Endodermal cell (in vitro differentiated cells): ENCODE measurements around the gene GGN. TPM values are rescaled to one million over a fixed set of nuclear protein-coding genes. Genes with fewer than 3 reads are reported as not detected.
"Not testable (repeated sequence)": the region's sequence is repeated elsewhere in the genome, so short reads cannot be mapped to it uniquely, and the experiment has no call there.

Experiments used
- DNase-seq: peaks from one replicate; pipeline ENCODE4 v3.0.0-alpha.2; 2017
- H3K27ac ChIP-seq: 2 replicates; pipeline ENCODE4 v1.5.1; 2013; ENCODE audit warnings: mild to moderate bottlenecking, low read depth, low read length, moderate library complexity
- H3K27me3 ChIP-seq: 2 replicates; pipeline ENCODE4 v1.6.1; 2013; ENCODE audit warnings: mild to moderate bottlenecking, low read length, moderate library complexity; ENCODE audit not compliant: insufficient read depth, control insufficient read depth, poor library complexity, severe bottlenecking
- H3K36me3 ChIP-seq: 2 replicates; pipeline ENCODE4 v1.7.0; 2013; ENCODE audit warnings: mild to moderate bottlenecking, low read length, moderate library complexity; ENCODE audit not compliant: control insufficient read depth, insufficient read depth
- H3K4me1 ChIP-seq: one replicate; pipeline ENCODE4 v1.7.0; 2013; ENCODE audit warnings: low read length; ENCODE audit not compliant: control insufficient read depth, insufficient read depth
- H3K4me3 ChIP-seq: 2 replicates; pipeline ENCODE4 v1.5.1; 2013; ENCODE audit warnings: mild to moderate bottlenecking, low read length, moderate library complexity
- H3K9ac ChIP-seq: 2 replicates; pipeline ENCODE4 v1.6.1; 2013; ENCODE audit warnings: mild to moderate bottlenecking, low read length, moderate library complexity; ENCODE audit not compliant: poor library complexity, severe bottlenecking; ENCODE audit errors: extremely low read depth
- H3K9me3 ChIP-seq: 2 replicates; pipeline ENCODE4 v1.6.1; 2013; ENCODE audit warnings: mild to moderate bottlenecking, low read length, moderate library complexity; ENCODE audit not compliant: control insufficient read depth
- H3K27ac Mint-ChIP-seq: 2 replicates; pipeline ENCODE4 v1.8.0; 2020; ENCODE audit warnings: mixed read lengths
- H3K27me3 Mint-ChIP-seq: 2 replicates; pipeline ENCODE4 v1.8.0; 2021; ENCODE audit warnings: mild to moderate bottlenecking, mixed read lengths; ENCODE audit not compliant: insufficient read depth
- H3K36me3 Mint-ChIP-seq: 2 replicates; pipeline ENCODE4 v1.8.0; 2020; ENCODE audit warnings: low read depth, mixed read lengths
- H3K4me1 Mint-ChIP-seq: 2 replicates; pipeline ENCODE4 v1.8.0; 2020; ENCODE audit warnings: mixed read lengths
- H3K4me3 Mint-ChIP-seq: 2 replicates; pipeline ENCODE4 v1.8.0; 2020; ENCODE audit warnings: mild to moderate bottlenecking, moderate library complexity, mixed read lengths
- H3K9me3 Mint-ChIP-seq: 2 replicates; pipeline ENCODE4 v1.8.0; 2020; ENCODE audit warnings: mild to moderate bottlenecking, mixed read lengths
- WGBS, 2 experiments: methylation state at CpG; one replicate each; pipeline versions ENCODE4 v1.1.5 to v1.1.7; 2013; ENCODE audit warnings: missing lambda C conversion rate in 2 of 2, mixed read lengths in 1 of 2; ENCODE audit not compliant: insufficient coverage in 1 of 2, insufficient read length in 1 of 2; 5-methylcytosine and 5-hydroxymethylcytosine counted together
- total RNA-seq, 2 donors: library from RNA; stranded (reverse); fragmentation: NEBNext Ultra II Directional in 1 of 2; extraction: Animal tissue kit (Norgen Biotek cat#: 25700) in 1 of 2; gene quantifications; 2 replicates in 1 of 2; 3 replicates in 1 of 2; pipeline ENCODE4 v1.2.1, GENCODE V29; 2021
- TF ChIP-seq, protein P1 (sequence below): fragments of 200-600 bp; sonication (generic); conservative IDR thresholded peaks from 2 replicates; pipeline ENCODE4 v1.5.0; 2021; ENCODE audit warnings: antibody characterized with exemption, mild to moderate bottlenecking

The GGN gene
- total RNA-seq, 2 donors from 2014 or later = 0.99 to 2.1 TPM

DNA sequence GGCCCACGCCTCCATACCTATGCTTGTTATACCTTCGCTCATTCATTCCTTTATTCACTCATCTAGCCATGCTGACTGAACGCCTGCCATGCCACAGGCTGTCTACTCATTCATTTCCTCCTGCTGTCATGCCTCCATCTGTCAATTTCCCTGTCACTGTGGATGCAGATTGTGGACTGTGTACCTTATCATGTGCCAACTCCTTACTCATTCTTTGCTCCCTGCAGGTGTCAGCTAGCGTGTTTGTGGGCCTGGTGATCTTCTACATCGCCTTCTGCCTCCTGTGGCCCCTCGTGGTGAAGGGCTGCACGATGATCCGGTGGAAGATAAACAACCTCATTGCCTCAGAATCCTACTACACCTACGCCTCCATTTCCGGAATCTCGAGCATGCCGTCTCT, 17.5 kb downstream of the GGN start:
- DNase-seq = no peak
- no peaks in the 10 kb centered on the region for H3K4me1 ChIP-seq
- no peak overlapping the region for H3K4me3 Mint-ChIP-seq
- peaks cover 16% of the 10 kb centered on the region for H3K27me3 ChIP-seq
- peaks cover 41% of the 10 kb centered on the region for H3K27me3 Mint-ChIP-seq
- H3K27ac ChIP-seq = no peak overlapping the region
- H3K4me1 Mint-ChIP-seq = peaks cover 2% of the 10 kb centered on the region
- H3K36me3 ChIP-seq = no peaks in the 10 kb centered on the region
- no peaks in the 10 kb centered on the region for H3K9me3 ChIP-seq
- 84 to 86% methylated on average over 11 to 12 of the region's 12 CpGs for WGBS, 2 experiments
- H3K36me3 Mint-ChIP-seq = no peaks in the 10 kb centered on the region
- no peak overlapping the region for H3K9ac ChIP-seq
- no peak overlapping the region for H3K27ac Mint-ChIP-seq
- TF ChIP-seq, protein P1, sequence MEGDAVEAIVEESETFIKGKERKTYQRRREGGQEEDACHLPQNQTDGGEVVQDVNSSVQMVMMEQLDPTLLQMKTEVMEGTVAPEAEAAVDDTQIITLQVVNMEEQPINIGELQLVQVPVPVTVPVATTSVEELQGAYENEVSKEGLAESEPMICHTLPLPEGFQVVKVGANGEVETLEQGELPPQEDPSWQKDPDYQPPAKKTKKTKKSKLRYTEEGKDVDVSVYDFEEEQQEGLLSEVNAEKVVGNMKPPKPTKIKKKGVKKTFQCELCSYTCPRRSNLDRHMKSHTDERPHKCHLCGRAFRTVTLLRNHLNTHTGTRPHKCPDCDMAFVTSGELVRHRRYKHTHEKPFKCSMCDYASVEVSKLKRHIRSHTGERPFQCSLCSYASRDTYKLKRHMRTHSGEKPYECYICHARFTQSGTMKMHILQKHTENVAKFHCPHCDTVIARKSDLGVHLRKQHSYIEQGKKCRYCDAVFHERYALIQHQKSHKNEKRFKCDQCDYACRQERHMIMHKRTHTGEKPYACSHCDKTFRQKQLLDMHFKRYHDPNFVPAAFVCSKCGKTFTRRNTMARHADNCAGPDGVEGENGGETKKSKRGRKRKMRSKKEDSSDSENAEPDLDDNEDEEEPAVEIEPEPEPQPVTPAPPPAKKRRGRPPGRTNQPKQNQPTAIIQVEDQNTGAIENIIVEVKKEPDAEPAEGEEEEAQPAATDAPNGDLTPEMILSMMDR = no peak
- H3K9me3 Mint-ChIP-seq = peaks cover 1% of the 10 kb centered on the region
- H3K4me3 ChIP-seq = no peak overlapping the region

GRCh38 chr19:38369584-38369983, 18.2 kb downstream of the GGN start:
- Histone ChIP-seq H3K36me3 (no peaks in the 10 kb centered on the region), H3K27ac (no peak overlapping the region), H3K9ac (no peak overlapping the region), H3K9me3 (peaks cover 6% of the 10 kb centered on the region), H3K27me3 (peaks cover 16% of the 10 kb centered on the region), H3K4me1 (no peaks in the 10 kb centered on the region), H3K4me3 (no peak overlapping the region)
- 89 to 93% methylated on average over 2 of the region's 2 CpGs for WGBS, 2 experiments
- no peaks in the 10 kb centered on the region for H3K36me3 Mint-ChIP-seq
- peaks cover 8% of the 10 kb centered on the region for H3K9me3 Mint-ChIP-seq
- TF ChIP-seq, protein P1 = no peak
- peaks cover 41% of the 10 kb centered on the region for H3K27me3 Mint-ChIP-seq
- H3K27ac Mint-ChIP-seq = no peak overlapping the region
- no peak for DNase-seq
- no peaks in the 10 kb centered on the region for H3K4me1 Mint-ChIP-seq
- no peak overlapping the region for H3K4me3 Mint-ChIP-seq

GRCh38 chr19:38367041-38367440, 20.8 kb downstream of the GGN start:
- H3K4me3 Mint-ChIP-seq = no peak overlapping the region
- H3K9ac ChIP-seq = no peak overlapping the region
- H3K9me3 Mint-ChIP-seq = peaks cover 18% of the 10 kb centered on the region
- no peak overlapping the region for H3K27ac Mint-ChIP-seq
- no peaks in the 10 kb centered on the region for H3K4me1 Mint-ChIP-seq
- TF ChIP-seq, protein P1 = no peak
- 89 to 91% methylated on average over 12 of the region's 12 CpGs for WGBS, 2 experiments
- no peak overlapping the region for H3K4me3 ChIP-seq
- H3K4me1 ChIP-seq = no peaks in the 10 kb centered on the region
- no peaks in the 10 kb centered on the region for H3K36me3 Mint-ChIP-seq
- H3K9me3 ChIP-seq = peaks cover 7% of the 10 kb centered on the region
- DNase-seq = no peak
- no peaks in the 10 kb centered on the region for H3K36me3 ChIP-seq
- peaks cover 40% of the 10 kb centered on the region for H3K27me3 Mint-ChIP-seq
- peaks cover 14% of the 10 kb centered on the region for H3K27me3 ChIP-seq
- no peak overlapping the region for H3K27ac ChIP-seq

DNA sequence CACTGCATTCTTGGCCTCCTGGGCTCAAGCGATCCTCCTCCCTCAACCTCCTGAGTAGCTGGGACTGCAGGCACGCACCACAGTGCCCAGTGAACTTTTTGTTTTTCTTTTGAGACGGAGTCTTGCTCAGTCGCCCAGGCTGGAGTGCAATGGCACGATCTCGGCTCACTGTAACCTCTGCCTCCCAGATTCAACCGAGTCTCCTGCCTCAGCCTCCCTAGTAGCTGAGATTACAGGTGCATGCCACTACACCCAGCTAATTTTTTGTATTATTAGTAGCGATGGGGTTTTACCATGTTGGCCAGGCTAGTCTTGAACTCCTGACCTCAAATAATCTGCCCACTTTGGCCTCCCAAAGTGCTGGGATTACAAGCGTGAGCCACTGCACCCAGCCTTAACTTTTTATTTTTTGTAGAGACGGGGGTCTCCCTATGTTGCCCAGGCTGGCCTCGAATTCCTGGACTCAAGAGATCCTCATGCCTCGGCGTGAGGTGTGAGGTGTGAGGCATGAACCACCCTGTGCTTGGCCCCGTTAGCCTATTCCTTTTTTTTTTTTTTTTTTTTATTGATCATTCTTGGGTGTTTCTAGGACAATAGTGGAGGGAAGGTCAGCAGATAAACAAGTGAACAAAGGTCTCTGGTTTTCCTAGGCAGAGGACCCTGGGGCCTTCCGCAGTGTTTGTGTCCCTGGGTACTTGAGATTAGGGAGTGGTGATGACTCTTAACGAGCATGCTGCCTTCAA, 24.7 kb downstream of the GGN start:
- H3K9ac ChIP-seq = not testable (repeated sequence)
- H3K4me3 Mint-ChIP-seq = peak overlapping the region; percentile 73

More for the DNA sequence above, 24.7 kb downstream of the GGN start:
- H3K27ac ChIP-seq, H3K4me1 ChIP-seq, H3K4me1 Mint-ChIP-seq, H3K36me3 Mint-ChIP-seq, DNase-seq, H3K9me3 ChIP-seq, H3K27ac Mint-ChIP-seq, H3K36me3 ChIP-seq: not testable (repeated sequence)
- Histone ChIP-seq H3K27me3 (peaks cover 35% of the 10 kb centered on the region), H3K4me3 (peak overlapping the region; percentile 84)
- Mint-ChIP-seq H3K9me3 (peaks cover 18% of the 10 kb centered on the region), H3K27me3 (peaks cover 52% of the 10 kb centered on the region)
- WGBS, 2 experiments = 78 to 83% methylated on average over 11 to 13 of the region's 16 CpGs
